NCI-H446 (cell line): ENCODE measurements around the gene LRRN4.
"Not testable (repeated sequence)": the region's sequence is repeated elsewhere in the genome, so short reads cannot be mapped to it uniquely, and the experiment has no call there.

ENCODE experiments used
- DNase-seq, 2 experiments: peaks; one replicate each; lab custom pipeline; 2025; lab: John Stamatoyannopoulos, UW

Gene LRRN4

DNA sequence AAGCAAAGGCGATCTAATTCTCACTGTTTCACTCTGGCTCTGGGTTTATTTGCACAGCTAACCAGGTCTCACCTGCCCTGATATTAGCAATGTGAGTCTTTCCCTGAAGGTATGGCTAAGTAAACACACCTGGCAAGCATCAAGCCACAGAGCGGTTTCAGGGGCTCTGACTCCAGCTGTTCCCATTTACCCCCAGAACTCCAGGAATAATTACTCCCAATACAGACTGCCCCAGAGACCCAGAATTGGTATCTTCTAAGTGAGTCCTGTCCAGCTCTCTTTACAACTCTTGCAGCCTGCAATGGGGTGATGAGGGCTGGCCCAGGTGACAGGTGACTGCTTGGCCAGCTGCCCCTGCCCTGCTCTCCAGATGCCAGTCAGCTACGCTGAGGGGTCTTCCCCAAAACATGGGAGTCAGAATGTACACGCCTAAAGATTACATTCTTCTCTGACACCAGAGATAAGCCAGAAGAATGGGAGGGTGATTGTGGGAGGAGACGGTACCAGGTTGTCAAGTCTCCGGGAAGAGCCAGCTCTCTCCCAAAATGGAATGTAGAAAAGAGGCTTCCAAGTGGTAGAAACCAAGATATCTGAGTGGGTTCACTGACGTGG lies 4.9 kb upstream of the LRRN4 start:
- no peak for DNase-seq

DNA sequence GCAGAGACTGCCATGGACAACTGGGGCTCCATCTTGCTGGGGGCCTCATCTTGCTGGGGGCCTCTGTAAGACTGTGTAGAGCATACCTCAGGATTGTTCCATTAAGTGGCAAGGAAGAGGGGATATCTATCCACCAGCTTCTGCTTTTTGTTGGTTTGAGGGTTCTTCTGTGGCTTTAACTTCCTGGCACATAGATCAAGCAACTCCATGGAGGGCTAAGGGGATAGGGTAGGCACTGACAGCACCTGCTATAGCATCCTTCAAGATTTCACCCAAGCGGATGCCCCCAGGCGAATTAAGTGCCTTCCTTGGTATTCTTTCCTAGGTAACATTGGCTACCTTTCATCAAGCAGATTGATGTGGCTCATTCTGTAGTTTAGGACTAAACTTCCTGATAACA lies 3.8 kb upstream of the LRRN4 start:
- DNase-seq = no peak

DNA sequence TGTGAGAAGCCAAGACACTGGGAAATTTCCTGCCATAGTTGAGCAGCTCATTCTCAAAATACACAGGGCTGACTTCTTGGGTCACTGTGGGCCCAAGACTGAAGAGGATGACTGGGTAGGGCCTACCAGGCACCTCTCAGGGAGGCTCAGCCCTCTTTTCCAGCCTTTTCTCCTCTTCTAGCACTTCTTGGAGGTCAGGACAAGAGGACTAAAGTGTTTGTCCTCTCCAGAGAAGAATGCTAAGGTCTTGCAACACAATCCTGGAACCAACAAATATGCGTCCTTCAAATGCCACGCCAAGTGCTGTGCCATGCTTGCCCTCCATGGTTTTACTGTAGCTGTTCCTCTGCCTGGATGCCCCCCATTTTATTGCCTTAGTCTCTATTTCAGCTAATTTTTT lies 3.3 kb upstream of the LRRN4 start:
- DNase-seq = no peak

DNA sequence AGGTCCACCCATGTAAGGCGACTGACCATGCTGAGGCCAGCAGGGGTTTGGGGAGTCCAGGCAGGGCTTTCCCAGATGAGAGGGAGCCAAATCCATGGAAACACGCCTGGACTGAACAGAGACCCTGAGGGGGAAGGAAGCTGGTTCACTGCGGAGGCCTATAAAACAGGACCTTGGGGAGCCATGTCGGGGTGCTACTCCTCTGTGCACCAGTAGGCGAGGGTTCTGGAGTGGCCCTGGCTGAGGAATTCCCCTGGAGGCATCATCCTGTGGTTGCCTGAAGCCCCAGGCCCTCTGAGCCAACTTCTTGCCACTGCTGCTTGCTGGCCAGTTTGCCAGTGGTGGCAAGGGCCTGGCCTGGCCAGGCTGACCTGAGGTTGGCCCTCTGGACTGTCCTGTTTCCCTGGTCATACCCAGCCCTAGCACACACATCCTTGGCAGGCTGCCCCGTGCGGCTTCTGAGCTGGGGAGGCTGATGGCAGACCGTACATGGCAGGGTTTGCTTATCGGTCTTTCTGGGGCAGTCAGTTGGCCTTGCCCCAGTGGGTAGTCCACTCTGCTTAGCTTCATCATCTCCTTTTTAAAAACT lies 2.2 kb upstream of the LRRN4 start:
- no peak for DNase-seq

DNA sequence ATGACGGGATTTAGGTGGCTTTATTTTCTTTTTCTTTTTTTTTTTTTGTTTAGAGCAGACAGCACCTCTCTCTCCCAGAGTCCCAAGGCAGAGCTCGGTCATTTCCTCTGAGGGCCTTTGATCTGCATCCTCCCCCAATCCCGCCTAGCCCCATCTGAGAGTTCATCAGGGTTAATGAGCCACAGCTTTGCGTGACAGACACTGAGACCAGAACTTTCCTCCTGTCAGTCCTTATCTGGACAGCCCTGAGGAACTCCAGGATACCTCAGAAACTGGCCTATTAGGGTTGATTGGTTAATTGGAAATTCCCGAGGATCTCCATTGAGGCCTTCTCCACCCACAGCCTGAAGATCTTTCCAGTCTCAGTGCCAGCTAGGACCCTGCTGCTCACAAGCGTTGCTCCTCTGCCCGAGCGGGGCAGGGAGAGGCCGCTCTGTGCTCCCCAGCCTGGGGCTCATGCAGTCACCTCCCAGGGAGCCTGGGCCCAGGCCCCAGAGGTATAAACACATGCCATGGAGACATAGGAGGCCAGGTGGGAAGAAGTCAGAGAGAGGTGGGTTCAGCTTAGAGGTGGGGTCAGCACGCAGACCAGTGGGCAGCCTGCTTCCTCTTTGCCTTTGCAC lies 1.4 kb upstream of the LRRN4 start:
- no peak for DNase-seq

DNA sequence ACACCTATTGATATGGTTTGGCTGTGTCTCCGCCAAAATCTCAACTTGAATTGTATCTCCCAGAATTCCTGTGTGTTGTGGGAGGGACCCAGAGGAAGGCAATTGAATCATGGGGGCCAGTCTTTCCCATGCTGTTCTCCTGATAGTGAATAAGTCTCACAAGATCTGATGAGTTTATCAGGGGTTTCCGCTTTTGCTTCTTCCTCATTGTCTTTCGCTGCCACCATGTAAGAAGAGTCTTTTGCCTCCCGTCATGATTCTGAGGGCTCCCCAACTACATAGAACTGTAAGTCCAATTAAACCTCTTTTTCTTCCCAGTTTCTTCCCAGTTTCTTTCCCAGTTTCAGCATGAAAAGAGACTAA lies 810 bp upstream of the LRRN4 start:
- not testable (repeated sequence) for DNase-seq

DNA sequence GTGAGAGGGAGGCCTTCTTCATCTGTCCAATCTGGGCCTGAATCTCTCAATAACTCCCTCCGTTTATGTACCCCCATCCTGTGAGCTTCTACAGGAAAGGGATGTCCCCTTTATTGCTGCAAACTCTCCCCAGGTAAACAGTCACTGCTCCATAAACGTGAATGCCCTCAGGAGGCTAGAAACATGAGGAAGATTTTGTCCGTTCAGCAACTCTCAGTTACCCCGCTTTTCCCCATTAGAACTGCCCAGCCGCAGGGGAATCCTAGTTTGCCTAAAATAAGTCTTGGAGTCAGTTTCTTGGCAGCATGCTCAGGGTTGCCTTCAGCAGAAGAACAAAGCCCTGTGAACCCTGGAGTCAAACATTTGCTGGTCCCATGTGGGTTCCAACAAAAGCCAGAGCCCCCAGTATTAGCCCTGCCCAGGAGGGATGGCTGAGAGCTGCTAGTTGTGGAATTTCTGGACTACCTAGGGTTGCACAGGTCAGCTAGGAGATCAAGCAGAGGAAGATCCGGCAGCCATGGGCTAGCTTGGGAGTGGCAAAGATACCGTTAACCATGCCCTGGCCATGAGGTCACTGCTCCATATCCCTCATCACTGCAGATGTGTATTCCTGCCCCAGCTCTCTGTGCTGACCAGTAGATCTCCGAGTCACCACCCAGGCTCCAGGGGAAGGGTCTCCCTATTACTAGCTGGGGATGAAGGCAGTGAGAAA lies 640 bp downstream of the LRRN4 start:
- DNase-seq = no peak

DNA sequence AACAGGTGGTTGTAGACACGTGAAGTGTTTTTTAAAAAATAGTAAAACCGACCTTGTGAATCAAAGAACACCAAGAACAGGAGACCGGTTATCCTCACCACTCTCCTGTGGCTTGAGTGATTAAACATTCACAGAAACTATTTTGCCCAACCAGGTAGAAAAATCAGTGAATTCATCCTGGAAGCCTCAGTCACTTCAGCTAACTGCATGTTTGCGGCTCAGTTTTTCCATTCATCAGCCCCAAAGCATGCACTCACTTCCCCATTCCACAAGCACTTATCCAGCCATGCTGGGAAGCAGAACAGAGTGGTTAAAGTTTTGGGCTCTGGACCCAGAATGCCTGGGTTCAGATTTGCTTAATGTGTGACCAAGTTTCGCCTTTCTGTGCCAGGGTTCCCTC lies 2.4 kb downstream of the LRRN4 start:
- DNase-seq = no peak

DNA sequence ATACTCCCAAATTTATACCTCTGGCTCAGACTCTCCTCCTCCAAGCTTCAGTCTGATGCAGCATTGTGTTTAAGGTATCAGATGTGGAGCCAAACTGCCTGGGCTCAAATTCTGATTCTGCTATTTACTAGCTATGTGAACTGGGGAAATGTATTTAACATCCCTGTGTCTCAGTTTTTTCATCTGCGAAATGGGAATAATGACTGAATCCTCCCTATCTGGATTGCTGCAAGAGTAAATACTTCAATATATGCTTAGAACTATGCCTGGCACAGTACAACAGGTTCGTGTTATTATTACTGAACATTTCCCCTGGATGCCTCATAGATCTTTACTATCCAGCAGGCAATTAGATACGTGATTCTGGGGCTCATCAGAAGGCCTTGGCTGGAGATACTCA lies 5.5 kb downstream of the LRRN4 start:
- DNase-seq = no peak

DNA sequence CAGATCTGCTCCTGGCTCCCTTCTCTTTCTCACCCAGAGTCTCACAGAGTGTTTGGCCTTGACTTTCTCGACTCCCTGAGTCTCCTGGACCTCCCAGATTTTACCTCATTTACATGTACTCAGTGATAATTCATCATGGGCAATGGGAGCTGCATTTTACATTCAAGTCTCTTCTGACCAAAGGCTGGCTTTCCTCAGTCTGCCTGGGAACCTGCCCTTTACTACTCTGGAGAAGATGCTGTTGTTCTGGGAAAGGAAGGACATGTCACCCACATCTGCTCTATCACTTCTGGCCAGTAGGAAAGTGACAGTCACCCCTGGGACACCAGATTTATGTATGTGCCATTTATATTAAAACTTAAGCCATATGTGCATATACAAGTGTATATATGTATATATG lies 7.4 kb downstream of the LRRN4 start:
- DNase-seq = no peak

DNA sequence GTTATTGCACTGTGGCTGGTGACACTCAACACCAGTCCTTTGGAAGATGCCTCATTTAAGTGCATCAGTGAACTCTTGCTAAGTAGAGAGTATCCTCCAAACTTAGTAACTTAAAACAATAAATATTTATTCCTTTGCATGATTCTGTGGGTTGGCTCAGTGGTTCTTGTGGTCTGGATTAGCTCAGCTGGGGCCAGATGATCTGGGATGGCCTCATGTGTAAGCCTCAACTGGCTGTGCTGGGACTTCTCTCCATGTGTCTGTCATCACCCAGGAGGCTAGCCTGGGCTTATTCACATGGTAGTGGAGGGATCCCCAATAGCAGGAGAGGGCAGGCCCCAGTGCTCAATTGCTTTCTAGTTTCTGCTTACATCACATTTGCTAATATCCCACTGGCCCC lies 8.3 kb downstream of the LRRN4 start:
- no peak for DNase-seq

DNA sequence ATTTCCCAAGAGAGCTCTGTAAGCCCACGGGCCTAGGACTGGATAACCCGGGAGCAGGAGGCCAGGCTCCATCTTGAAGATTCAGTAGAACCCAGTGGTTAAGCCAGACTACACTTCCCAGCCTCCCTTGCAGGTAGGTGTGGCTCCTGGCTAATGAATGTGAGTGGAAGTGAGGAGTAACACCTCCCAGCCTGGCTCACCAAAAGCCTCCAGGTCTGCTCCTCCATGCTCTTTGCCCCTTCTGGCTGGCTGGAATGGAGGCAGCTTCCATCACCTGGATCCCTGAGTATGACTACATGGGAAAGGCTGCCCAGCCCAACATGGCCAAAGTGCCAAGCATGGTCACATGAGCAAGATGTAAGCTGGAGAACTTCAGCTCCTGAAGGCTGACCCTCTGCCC lies 9.7 kb downstream of the LRRN4 start:
- DNase-seq = no peak

DNA sequence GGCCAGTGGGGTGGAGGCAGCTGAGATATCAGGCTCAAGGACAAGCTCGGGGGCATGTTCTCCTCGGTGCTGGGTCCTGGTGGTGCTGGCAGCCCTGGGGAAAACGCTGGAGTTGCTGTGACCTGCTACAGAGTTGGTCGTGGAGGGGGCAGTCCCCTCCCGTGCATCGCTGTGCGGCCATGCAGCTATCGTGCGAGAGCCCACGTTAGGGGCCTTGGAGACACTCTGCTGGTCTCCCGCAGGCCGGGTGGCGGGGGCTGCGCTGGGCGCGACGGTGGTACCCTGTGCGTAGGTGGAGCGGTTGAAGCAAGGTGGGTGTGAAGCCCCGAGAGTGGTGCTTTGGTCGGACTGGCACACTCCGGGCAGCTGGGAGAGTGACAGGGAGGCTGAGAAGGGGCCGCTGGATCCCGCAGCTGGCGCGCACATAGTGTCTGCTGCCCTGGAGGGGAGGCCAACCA lies 12.0 kb downstream of the LRRN4 start:
- DNase-seq = no peak

DNA sequence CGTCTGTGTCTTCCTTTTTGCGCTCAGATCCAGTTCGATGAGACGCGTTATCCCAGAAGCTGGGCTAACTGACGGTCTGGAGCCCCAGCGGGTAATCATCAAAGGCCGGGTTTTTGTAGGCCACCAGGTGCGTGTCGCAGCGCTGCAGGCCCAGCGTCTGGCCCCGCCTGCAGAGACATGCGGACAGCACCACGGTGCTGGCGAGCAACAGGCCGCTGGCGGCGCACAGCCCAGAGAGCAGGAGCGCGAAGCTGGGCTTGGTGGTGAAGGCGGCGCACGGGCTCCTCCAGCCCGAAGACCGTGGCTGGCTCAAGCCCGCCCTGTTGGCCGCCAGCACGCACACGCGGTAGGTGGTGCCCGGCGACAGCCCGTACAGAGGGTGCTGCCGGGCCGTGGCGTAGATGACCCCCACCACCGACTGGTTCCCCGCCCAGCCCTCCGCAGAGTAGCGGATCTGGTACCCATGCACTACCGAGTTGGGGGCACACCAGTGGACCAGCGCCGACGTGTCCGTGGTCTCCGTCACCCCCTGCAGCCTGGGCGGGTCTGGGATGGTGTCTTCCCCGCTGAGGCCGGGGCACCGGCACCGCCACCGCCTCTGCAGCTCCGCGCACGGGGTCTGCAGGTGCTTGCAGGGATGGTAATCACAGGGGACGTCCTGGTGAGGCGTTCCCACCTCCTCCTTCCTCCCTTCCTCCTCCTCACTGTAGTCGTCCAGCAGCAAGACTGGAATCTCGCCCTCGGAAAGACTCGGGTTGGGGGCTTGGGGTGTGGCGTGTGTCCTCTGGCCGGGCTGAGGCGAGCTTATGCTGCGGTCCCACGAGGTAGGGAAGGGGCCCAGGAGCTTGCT lies 12.7 kb downstream of the LRRN4 start:
- no peak for DNase-seq

DNA sequence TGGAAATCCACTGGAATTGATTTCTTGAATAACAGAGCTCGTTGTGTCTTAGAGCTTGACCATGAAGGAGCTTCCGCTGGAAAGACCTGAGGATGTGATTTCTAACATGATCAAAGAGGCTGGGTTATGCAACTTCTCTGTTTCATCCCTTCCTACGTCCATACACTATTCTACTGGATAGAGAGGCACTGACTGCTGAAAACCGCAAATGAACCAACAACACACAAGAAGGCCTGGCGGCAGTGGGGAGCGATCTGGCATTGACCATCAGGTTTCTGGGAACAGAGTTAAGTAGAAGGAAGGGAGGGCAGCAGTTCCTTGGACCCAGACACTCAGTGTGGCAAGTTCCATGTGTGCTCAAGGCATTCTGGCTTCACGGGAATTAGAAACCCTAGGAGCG lies 13.3 kb downstream of the LRRN4 start:
- no peak for DNase-seq

DNA sequence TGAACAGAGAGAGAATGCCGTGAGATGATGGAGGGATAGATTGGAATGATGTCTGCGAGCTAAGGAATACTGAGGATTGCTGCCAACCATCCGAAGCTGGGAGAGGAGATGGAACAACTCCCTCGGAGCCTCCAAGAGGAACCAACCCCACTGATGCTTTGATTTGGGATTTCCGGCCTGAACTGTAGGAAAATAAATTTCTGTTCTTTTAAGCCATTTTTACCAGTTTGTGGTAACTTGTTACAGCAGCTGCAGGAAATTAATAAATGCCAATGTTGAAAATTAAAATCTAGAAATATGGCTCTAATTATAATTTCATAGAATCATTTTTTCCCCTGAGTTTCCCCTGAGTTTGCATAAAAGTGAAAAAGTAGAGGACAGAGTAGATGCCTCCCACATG lies 14.1 kb downstream of the LRRN4 start:
- no peak for DNase-seq

DNA sequence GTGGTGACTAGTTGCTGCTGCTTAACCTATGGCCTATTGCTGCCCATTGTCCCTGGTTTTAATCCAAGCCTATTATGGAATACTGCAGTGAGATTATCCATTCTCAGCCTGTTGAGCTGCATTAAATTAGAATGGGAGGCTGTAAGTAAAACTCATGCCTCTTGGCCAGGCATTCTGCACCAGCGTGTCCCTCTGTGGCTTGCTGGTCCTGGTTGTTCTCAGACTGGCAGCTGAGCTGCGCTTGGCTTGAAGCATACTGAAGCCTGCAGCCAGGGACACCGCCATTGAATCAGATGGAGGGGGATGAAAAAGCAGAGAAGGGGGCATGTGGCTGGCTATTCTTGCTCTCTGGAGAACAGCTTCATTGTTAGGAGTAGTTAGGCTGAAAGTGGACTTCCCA lies 15.6 kb downstream of the LRRN4 start:
- DNase-seq = no peak

DNA sequence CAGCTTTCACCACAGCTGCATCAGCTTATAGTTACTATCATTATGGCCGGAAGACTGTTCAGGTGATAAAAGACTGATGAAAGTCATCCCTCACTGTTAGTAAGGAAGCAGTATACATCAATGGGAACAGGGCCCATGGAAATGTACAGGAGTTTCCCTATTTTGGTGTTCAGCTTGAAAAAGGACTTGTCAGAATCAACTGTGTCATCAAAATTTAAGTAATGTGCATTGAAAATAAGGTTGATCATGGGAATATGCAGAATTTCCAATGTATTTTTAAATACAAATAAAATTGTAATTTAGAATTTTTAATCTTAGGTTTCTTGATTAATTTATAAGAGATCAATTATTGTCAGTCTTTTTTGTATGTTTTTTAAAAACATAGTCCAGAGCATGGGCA lies 16.8 kb downstream of the LRRN4 start:
- DNase-seq = no peak

DNA sequence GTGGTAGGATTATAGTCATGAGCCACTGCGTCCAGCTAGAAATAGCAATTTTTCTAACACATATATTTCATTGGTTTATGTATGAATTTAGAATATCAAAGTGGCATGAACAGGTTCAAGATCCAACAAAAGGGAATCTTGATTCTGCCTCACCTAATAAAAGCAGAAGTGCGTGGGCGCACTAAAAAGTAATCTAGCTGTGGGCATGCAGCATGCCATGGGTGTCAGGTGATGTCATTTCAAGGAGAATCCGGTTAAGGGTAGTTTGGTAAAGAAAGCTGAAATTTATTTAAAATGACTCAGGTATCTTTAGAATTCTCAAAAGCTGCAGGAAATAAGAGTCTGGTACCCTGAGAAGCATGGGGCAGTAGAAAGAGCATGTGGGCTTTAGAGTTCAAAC lies 17.6 kb downstream of the LRRN4 start:
- no peak for DNase-seq

DNA sequence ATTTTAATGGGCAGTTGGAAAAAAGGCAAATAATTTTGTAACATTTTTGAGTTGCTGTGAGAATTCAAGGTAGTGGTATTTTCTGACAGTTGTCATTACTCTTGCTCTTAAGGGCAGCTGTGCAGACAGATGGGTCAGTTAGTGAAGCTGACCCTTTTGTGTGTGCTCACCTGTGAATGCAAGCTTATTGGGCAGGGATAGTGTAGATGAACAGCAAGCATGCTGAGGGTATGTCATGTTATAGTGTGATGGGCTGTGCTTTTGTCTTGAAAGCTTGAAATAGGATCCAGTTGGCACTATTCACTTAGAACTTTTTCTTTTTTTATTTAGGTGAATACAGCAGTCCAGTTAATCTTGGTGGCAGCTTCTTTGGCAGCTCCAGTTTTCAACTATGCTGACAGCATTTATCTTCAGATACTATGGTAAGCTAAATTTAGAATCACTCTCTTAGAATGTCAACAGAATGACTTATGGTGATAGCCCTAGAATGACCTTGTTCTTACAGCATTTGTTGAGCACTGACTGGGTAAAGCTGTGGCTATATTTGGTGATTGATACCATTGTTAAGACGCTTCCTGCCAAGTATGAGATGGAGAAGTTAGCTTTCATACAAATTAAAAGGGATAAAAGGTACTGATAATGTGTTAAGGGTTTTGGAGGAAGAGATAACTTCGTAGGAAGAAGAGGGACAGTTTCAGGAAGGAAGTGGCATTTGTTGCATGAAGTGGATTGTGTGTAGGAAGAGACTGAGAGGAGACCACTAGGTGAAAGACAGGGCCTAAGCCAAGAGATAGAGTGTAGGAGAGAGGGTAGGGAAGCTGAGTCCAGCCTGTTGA lies 19.5 kb downstream of the LRRN4 start:
- DNase-seq = no peak

DNA sequence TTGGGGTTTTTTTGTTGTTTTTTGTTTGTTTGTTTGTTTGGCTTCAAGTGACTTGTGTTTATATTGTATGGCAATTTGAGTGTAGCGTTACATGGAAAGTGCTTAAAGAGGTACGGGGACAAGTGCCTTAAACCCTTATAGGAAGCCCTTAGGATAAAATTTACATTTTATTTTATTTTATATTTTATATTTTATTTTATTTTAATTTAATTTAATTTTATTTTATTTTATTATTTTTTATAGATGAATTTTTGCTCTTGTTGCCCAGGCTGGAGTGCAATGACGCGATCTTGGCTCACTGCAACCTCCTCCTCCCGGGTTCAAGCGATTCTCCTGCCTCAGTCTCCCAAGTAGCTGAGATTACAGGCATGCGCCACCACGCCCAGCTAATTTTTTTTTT lies 21.0 kb downstream of the LRRN4 start:
- DNase-seq = not testable (repeated sequence)
